ENCODE measurements around the gene HOXB2.
A peak's percentile ranks its signal among the peaks of the same experiment; 100 is the strongest.

The HOXB2 gene

GRCh38 chr17:48541036-48541576 is 3.8 kb downstream of the HOXB2 start:
- H4K12ac ChIP-seq (ENCODE audit: low read depth, low read length): peak overlapping the region; percentile 74
- peak overlapping the region; percentile 72 for H3K4me3 ChIP-seq (ENCODE audit: low read depth, low read length)
- H3K27ac ChIP-seq (ENCODE audit: low read depth, low read length): peak overlapping the region; percentile 94
- H3K4ac ChIP-seq (ENCODE audit: low read depth, low read length): peak overlapping the region; percentile 95
- H3K79me2 ChIP-seq (ENCODE audit: control insufficient read depth, insufficient read depth, low read length, poor library complexity): peaks cover 28% of the 10 kb centered on the region
- peaks cover 2 to 10% of the 10 kb centered on the region in 2 experiments for H3K36me3 ChIP-seq (ENCODE audit: control insufficient read depth in 1 of 2, insufficient read depth in 2 of 2, low read length in 2 of 2)
- H3K79me1 ChIP-seq (ENCODE audit: low read length): peaks cover 45% of the 10 kb centered on the region
- H2BK5ac ChIP-seq (ENCODE audit: low read depth, low read length, poor library complexity): peak overlapping the region; percentile 99
- H2BK12ac ChIP-seq (ENCODE audit: low read length): peak overlapping the region; percentile 88
- H3K27me3 ChIP-seq (ENCODE audit: insufficient read depth, low read length): no peaks in the 10 kb centered on the region
- peak overlapping the region; percentile 66 for H2AFZ ChIP-seq (ENCODE audit: insufficient read depth, low read length, poor library complexity)
- H3K18ac ChIP-seq (ENCODE audit: low read length): peak overlapping the region; percentile 99
- peak overlapping the region; percentile 80 for H4K91ac ChIP-seq (ENCODE audit: low read depth, low read length)
- no peak overlapping the region for H3K23ac ChIP-seq (ENCODE audit: low read length)
- H3K9ac ChIP-seq (ENCODE audit: low read length): peak overlapping the region; percentile 75
- no peaks in the 10 kb centered on the region for H3K9me3 ChIP-seq (ENCODE audit: insufficient read depth, low read depth, low read length)
- no peak for DNase-seq
- H2BK120ac ChIP-seq (ENCODE audit: insufficient read depth, low read length, poor library complexity): peak overlapping the region; percentile 96
- H4K8ac ChIP-seq (ENCODE audit: low read depth, low read length): peak overlapping the region; percentile 82
- peak overlapping the region; percentile 97 for H2AK5ac ChIP-seq (ENCODE audit: low read length)
- WGBS (ENCODE audit: extremely low coverage, insufficient coverage, insufficient read length): no CpG with 5 or more reads among the region's 12 CpGs
- H3K4me2 ChIP-seq (ENCODE audit: low read length): peak overlapping the region; percentile 86
- H3K4me1 ChIP-seq (ENCODE audit: control insufficient read depth in 1 of 2, insufficient read depth in 2 of 2, low read length in 2 of 2): peaks cover 3 to 18% of the 10 kb centered on the region in 2 experiments
- H3K14ac ChIP-seq (ENCODE audit: low read length): peak overlapping the region; percentile 98

GRCh38 chr17:48540213-48540612 is 4.7 kb downstream of the HOXB2 start:
- no peak overlapping the region for H4K12ac ChIP-seq (ENCODE audit: low read depth, low read length)
- no peak overlapping the region for H2BK5ac ChIP-seq (ENCODE audit: low read depth, low read length, poor library complexity)
- no peak overlapping the region for H2AFZ ChIP-seq (ENCODE audit: insufficient read depth, low read length, poor library complexity)
- peaks cover 2 to 10% of the 10 kb centered on the region in 2 experiments for H3K36me3 ChIP-seq (ENCODE audit: control insufficient read depth in 1 of 2, insufficient read depth in 2 of 2, low read length in 2 of 2)
- peaks cover 28% of the 10 kb centered on the region for H3K79me2 ChIP-seq (ENCODE audit: control insufficient read depth, insufficient read depth, low read length, poor library complexity)
- no peak overlapping the region for H3K18ac ChIP-seq (ENCODE audit: low read length)
- H2BK120ac ChIP-seq (ENCODE audit: insufficient read depth, low read length, poor library complexity): no peak overlapping the region
- no peak overlapping the region for H4K91ac ChIP-seq (ENCODE audit: low read depth, low read length)
- no peak overlapping the region for H4K8ac ChIP-seq (ENCODE audit: low read depth, low read length)
- H3K27ac ChIP-seq (ENCODE audit: low read depth, low read length): no peak overlapping the region
- no peak overlapping the region for H2BK12ac ChIP-seq (ENCODE audit: low read length)
- no peak overlapping the region for H3K23ac ChIP-seq (ENCODE audit: low read length)
- H3K4me2 ChIP-seq (ENCODE audit: low read length): no peak overlapping the region
- no peak overlapping the region for H2AK5ac ChIP-seq (ENCODE audit: low read length)
- no peak for DNase-seq
- H3K27me3 ChIP-seq (ENCODE audit: insufficient read depth, low read length): no peaks in the 10 kb centered on the region
- no peak overlapping the region for H3K14ac ChIP-seq (ENCODE audit: low read length)
- no peak overlapping the region for H3K4me3 ChIP-seq (ENCODE audit: low read depth, low read length)
- no CpG with 5 or more reads among the region's 1 CpG for WGBS (ENCODE audit: extremely low coverage, insufficient coverage, insufficient read length)
- H3K79me1 ChIP-seq (ENCODE audit: low read length): peaks cover 41% of the 10 kb centered on the region
- no peak overlapping the region for H3K9ac ChIP-seq (ENCODE audit: low read length)
- no peak overlapping the region for H3K4ac ChIP-seq (ENCODE audit: low read depth, low read length)
- peaks cover 2 to 12% of the 10 kb centered on the region in 2 experiments for H3K4me1 ChIP-seq (ENCODE audit: control insufficient read depth in 1 of 2, insufficient read depth in 2 of 2, low read length in 2 of 2)
- H3K9me3 ChIP-seq (ENCODE audit: insufficient read depth, low read depth, low read length): no peaks in the 10 kb centered on the region

GRCh38 chr17:48539177-48539576 is 5.7 kb downstream of the HOXB2 start:
- no peak overlapping the region for H3K18ac ChIP-seq (ENCODE audit: low read length)
- no peak overlapping the region for H4K12ac ChIP-seq (ENCODE audit: low read depth, low read length)
- no peaks in the 10 kb centered on the region for H3K27me3 ChIP-seq (ENCODE audit: insufficient read depth, low read length)
- H3K79me2 ChIP-seq (ENCODE audit: control insufficient read depth, insufficient read depth, low read length, poor library complexity): peaks cover 25% of the 10 kb centered on the region
- H2AFZ ChIP-seq (ENCODE audit: insufficient read depth, low read length, poor library complexity): no peak overlapping the region
- no peak for DNase-seq
- H4K8ac ChIP-seq (ENCODE audit: low read depth, low read length): no peak overlapping the region
- H3K9me3 ChIP-seq (ENCODE audit: insufficient read depth, low read depth, low read length): no peaks in the 10 kb centered on the region
- H3K27ac ChIP-seq (ENCODE audit: low read depth, low read length): no peak overlapping the region
- peaks cover 2 to 10% of the 10 kb centered on the region in 2 experiments for H3K36me3 ChIP-seq (ENCODE audit: control insufficient read depth in 1 of 2, insufficient read depth in 2 of 2, low read length in 2 of 2)
- no peak overlapping the region for H3K14ac ChIP-seq (ENCODE audit: low read length)
- no peak overlapping the region for H3K4me2 ChIP-seq (ENCODE audit: low read length)
- H2BK5ac ChIP-seq (ENCODE audit: low read depth, low read length, poor library complexity): no peak overlapping the region
- no peak overlapping the region for H3K9ac ChIP-seq (ENCODE audit: low read length)
- no peak overlapping the region for H3K23ac ChIP-seq (ENCODE audit: low read length)
- H3K4me1 ChIP-seq (ENCODE audit: control insufficient read depth in 1 of 2, insufficient read depth in 2 of 2, low read length in 2 of 2): peaks cover 2 to 9% of the 10 kb centered on the region in 2 experiments
- no peak overlapping the region for H4K91ac ChIP-seq (ENCODE audit: low read depth, low read length)
- H2BK12ac ChIP-seq (ENCODE audit: low read length): peak overlapping the region; percentile 55
- no CpG with 5 or more reads among the region's 4 CpGs for WGBS (ENCODE audit: extremely low coverage, insufficient coverage, insufficient read length)
- no peak overlapping the region for H2BK120ac ChIP-seq (ENCODE audit: insufficient read depth, low read length, poor library complexity)
- H3K4me3 ChIP-seq (ENCODE audit: low read depth, low read length): no peak overlapping the region
- no peak overlapping the region for H2AK5ac ChIP-seq (ENCODE audit: low read length)
- peaks cover 34% of the 10 kb centered on the region for H3K79me1 ChIP-seq (ENCODE audit: low read length)
- H3K4ac ChIP-seq (ENCODE audit: low read depth, low read length): no peak overlapping the region

- no peak overlapping the region for H3K23ac ChIP-seq (ENCODE audit: low read length)
- peak overlapping the region; percentile 9 for H2BK5ac ChIP-seq (ENCODE audit: low read depth, low read length, poor library complexity)
- no peak overlapping the region for H3K18ac ChIP-seq (ENCODE audit: low read length)
- peak overlapping the region; percentile 79 for H2BK12ac ChIP-seq (ENCODE audit: low read length)
- H3K27ac ChIP-seq (ENCODE audit: low read depth, low read length): peak overlapping the region; percentile 44
- H3K79me2 ChIP-seq (ENCODE audit: control insufficient read depth, insufficient read depth, low read length, poor library complexity): peaks cover 11% of the 10 kb centered on the region
- H3K4me3 ChIP-seq (ENCODE audit: low read depth, low read length): no peak overlapping the region
- H4K12ac ChIP-seq (ENCODE audit: low read depth, low read length): peak overlapping the region; percentile 59
- H3K9ac ChIP-seq (ENCODE audit: low read length): no peak overlapping the region
- peaks cover 2 to 12% of the 10 kb centered on the region in 2 experiments for H3K4me1 ChIP-seq (ENCODE audit: control insufficient read depth in 1 of 2, insufficient read depth in 2 of 2, low read length in 2 of 2)
- peak overlapping the region; percentile 56 for H2BK120ac ChIP-seq (ENCODE audit: insufficient read depth, low read length, poor library complexity)
- H3K14ac ChIP-seq (ENCODE audit: low read length): peak overlapping the region; percentile 35
- no peak overlapping the region for H3K4me2 ChIP-seq (ENCODE audit: low read length)
- H3K27me3 ChIP-seq (ENCODE audit: insufficient read depth, low read length): no peaks in the 10 kb centered on the region
- no peak for DNase-seq
- peak overlapping the region; percentile 6 for H2AFZ ChIP-seq (ENCODE audit: insufficient read depth, low read length, poor library complexity)
- H2AK5ac ChIP-seq (ENCODE audit: low read length): peak overlapping the region; percentile 68
- WGBS (ENCODE audit: extremely low coverage, insufficient coverage, insufficient read length): no CpG with 5 or more reads among the region's 3 CpGs
- peak overlapping the region; percentile 69 for H4K8ac ChIP-seq (ENCODE audit: low read depth, low read length)
- H3K36me3 ChIP-seq (ENCODE audit: control insufficient read depth in 1 of 2, insufficient read depth in 2 of 2, low read length in 2 of 2): peaks cover under 1 to 2% of the 10 kb centered on the region in 2 experiments
- peak overlapping the region; percentile 66 for H4K91ac ChIP-seq (ENCODE audit: low read depth, low read length)
- peaks cover 18% of the 10 kb centered on the region for H3K79me1 ChIP-seq (ENCODE audit: low read length)
- H3K9me3 ChIP-seq (ENCODE audit: insufficient read depth, low read depth, low read length): no peaks in the 10 kb centered on the region
- H3K4ac ChIP-seq (ENCODE audit: low read depth, low read length): peak overlapping the region; percentile 47
Observed at GRCh38 chr17:48537316-48537715, 7.6 kb downstream of the HOXB2 start.

All from trophoblast cell (in vitro differentiated cells and primary cell).